Measurements from ENCODE around the gene C1QTNF9.

- no peak for TF ChIP-seq YY1 (IDR thresholded peaks at IDR 0.05; ENCODE audit: insufficient read depth, insufficient read length)
- TF ChIP-seq SUZ12 (IDR thresholded peaks at IDR 0.05; ENCODE audit: extremely low read depth, insufficient read depth, insufficient read length): no peak
- TF ChIP-seq ZNF274 (IDR thresholded peaks at IDR 0.05; ENCODE audit: low read depth, low read length): no peak
Observed at GRCh38 chr13:24356270-24356669, 46.9 kb downstream of the C1QTNF9 start.
